HepG2 (cell line): ENCODE data around the gene CAB39. TPM values are rescaled to one million over a fixed set of nuclear protein-coding genes. Genes with fewer than 3 reads are reported as not detected.
A peak's percentile ranks its signal among the peaks of the same experiment; 100 is the strongest.

Source experiments
- ATAC-seq: fragments of 200-7000 bp; cut with Tn5 transposase; 3 replicates; pipeline ENCODE4 v1.9.1; 2020; ENCODE audit warnings: mild to moderate bottlenecking, moderate library complexity
- BruUV-seq: library from RNA; stranded (reverse); fragments of 400-500 nt; replicated peaks from 2 replicates; lab custom pipeline; 2021; lab: Mats Ljungman, UMichigan
- CTCF ChIA-PET: fragments of 300-600 bp; formaldehyde crosslinking; extraction: SDS; loops from one replicate; lab custom pipeline; 2021; ENCODE audit warnings: low total read pairs, inconsistent platforms, low intra/inter-chr PET ratio; lab: Yijun Ruan, JAX
- POLR2A ChIA-PET: fragments of 350-600 bp; sonication (Branson Sonifier 250); formaldehyde crosslinking; loops from one replicate; lab custom pipeline; 2020; ENCODE audit warnings: antibody characterized with exemption, inconsistent platforms; lab: Yijun Ruan, JAX
- DNase-seq: peaks from one replicate; pipeline ENCODE4 v3.0.0-alpha.2; 2015; ENCODE audit warnings: low spot score
- FAIRE-seq: peaks from 3 replicates; lab custom pipeline; 2011; peaks lifted over from hg19 to GRCh38; lab: Jason Lieb, UNC
- H2AFZ ChIP-seq: one replicate; pipeline ENCODE4 v1.6.1; 2011; ENCODE audit warnings: low read length, inconsistent platforms
- H3K27ac ChIP-seq: fragments of 300-600 bp; 3 replicates; pipeline ENCODE4 v1.8.0; 2011; ENCODE audit warnings: mixed run types, mild to moderate bottlenecking, mixed read lengths, low read length, inconsistent platforms; ENCODE audit not compliant: insufficient read depth; ENCODE audit errors: extremely low read length
- H3K27me3 ChIP-seq, 2 experiments: fragments of 200-600 bp in 1 of 2; 2 replicates in 1 of 2; 3 replicates in 1 of 2; pipeline versions ENCODE4 v1.6.0 to v1.8.0; 2011; ENCODE audit warnings: low read length in 2 of 2, mild to moderate bottlenecking in 2 of 2, moderate library complexity in 2 of 2, inconsistent platforms in 1 of 2; ENCODE audit not compliant: insufficient read depth in 2 of 2, control insufficient read depth in 1 of 2
- H3K36me3 ChIP-seq, 2 experiments: fragments of 200-600 bp in 1 of 2; replicated peaks in 1 of 2; 2 replicates in 1 of 2; 3 replicates in 1 of 2; pipeline versions ENCODE4 v1.5.1 to v1.8.0; 2011; ENCODE audit warnings: low read length in 2 of 2, inconsistent platforms in 1 of 2; ENCODE audit not compliant: insufficient read depth in 2 of 2, control insufficient read depth in 1 of 2
- H3K4me1 ChIP-seq: 2 replicates; pipeline ENCODE4 v1.5.1; 2012; ENCODE audit warnings: low read length, inconsistent platforms; ENCODE audit not compliant: insufficient read depth
- H3K4me2 ChIP-seq: 2 replicates; pipeline ENCODE4 v1.6.0; 2011; ENCODE audit warnings: low read depth, low read length, inconsistent platforms
- H3K4me3 ChIP-seq, 3 experiments: fragments of 200-600 bp in 1 of 3; sonication (generic), shearing (Covaris generic) in 1 of 3; replicated peaks in 1 of 3; 2 replicates each; pipeline ENCODE4 v1.5.1; 2011 to 2016; ENCODE audit warnings: low read length in 3 of 3, inconsistent platforms in 2 of 3, low read depth in 2 of 3, mild to moderate bottlenecking in 2 of 3, control low read depth in 1 of 3, mixed read lengths in 1 of 3; ENCODE audit not compliant: insufficient read depth in 1 of 3
- H3K79me2 ChIP-seq: one replicate; pipeline ENCODE4 v1.6.1; 2011; ENCODE audit warnings: low read length, inconsistent platforms; ENCODE audit not compliant: insufficient read depth
- H3K9ac ChIP-seq: 2 replicates; pipeline ENCODE4 v1.6.0; 2011; ENCODE audit warnings: mild to moderate bottlenecking, low read depth, low read length, inconsistent platforms; ENCODE audit not compliant: insufficient read depth
- H3K9me3 ChIP-seq: 2 replicates; pipeline ENCODE4 v1.5.1; 2012; ENCODE audit warnings: mild to moderate bottlenecking, low read length
- H4K20me1 ChIP-seq: 2 replicates; pipeline ENCODE4 v1.6.0; 2011; ENCODE audit warnings: inconsistent platforms, mild to moderate bottlenecking, low read length, moderate library complexity; ENCODE audit not compliant: insufficient read depth
- ARHGAP35 ChIP-seq: sonication (generic); formaldehyde crosslinking; IDR thresholded peaks from 2 replicates; pipeline ENCODE4 v1.9.0; 2022; ENCODE audit warnings: mild to moderate bottlenecking, inconsistent platforms, moderate library complexity, missing genetic modification reagents, borderline replicate concordance
- MEIS1 ChIP-seq: sonication (generic); formaldehyde crosslinking; IDR thresholded peaks from 2 replicates; pipeline ENCODE4 v1.9.0; 2021; ENCODE audit warnings: mild to moderate bottlenecking, missing genetic modification reagents, moderate library complexity, borderline replicate concordance
- POGZ ChIP-seq: sonication (generic); formaldehyde crosslinking; IDR thresholded peaks from 2 replicates; pipeline ENCODE4 v1.4.0; 2020; ENCODE audit warnings: mild to moderate bottlenecking, missing genetic modification reagents
- RAD21 ChIP-seq: fragments of 450-650 bp; formaldehyde crosslinking; IDR thresholded peaks from 2 replicates; pipeline ENCODE4 v1.5.0; 2020; ENCODE audit warnings: mild to moderate bottlenecking
- ZNF317 ChIP-seq: sonication (generic); formaldehyde crosslinking; IDR thresholded peaks from 2 replicates; pipeline ENCODE4 v1.5.0; 2020; ENCODE audit warnings: mild to moderate bottlenecking, missing genetic modification reagents
- ZNF564 ChIP-seq: sonication (generic); formaldehyde crosslinking; IDR thresholded peaks from 2 replicates; pipeline ENCODE4 v1.8.1; 2023; ENCODE audit warnings: mild to moderate bottlenecking, missing genetic modification reagents
- ZNF639 ChIP-seq: conservative IDR thresholded peaks from 2 replicates; pipeline ENCODE4 v1.6.1; 2018; ENCODE audit warnings: missing genetic modification reagents
- WGBS: methylation state at CpG from one replicate; pipeline ENCODE4 v1.1.6; 2017; ENCODE audit warnings: low lambda C conversion rate; 5-methylcytosine and 5-hydroxymethylcytosine counted together
- in situ Hi-C: cut with HindIII; loops from 2 replicates; pipeline ENCODE4 v1.10.0; 2017; ENCODE audit warnings: low pct_unique_long_range_greater_than_20kb; ENCODE audit not compliant: extremely low pct_ligation_motif_present
- intact Hi-C: fragments of 100-400 bp; cut with micrococcal nuclease; formaldehyde crosslinking; loops from one replicate; pipeline ENCODE4 v1.10.0; 2022; ENCODE audit not compliant: unreplicated experiment
- polyA plus RNA-seq, 8 experiments: library from polyadenylated mRNA; depleted of rRNA in 3 of 8; stranded (reverse) in 7 of 8; unstranded in 1 of 8; fragments of >200 nt; fragmentation: Illumina TruSeq in 4 of 8; extraction: Trizol in 4 of 8; gene quantifications; 2 replicates each; pipeline versions ENCODE4 v1.2.1 to v1.2.3, GENCODE V29; 2011 to 2016; ENCODE audit warnings: low read depth in 4 of 8, missing spikeins in 1 of 8, mixed read lengths in 1 of 8; ENCODE audit not compliant: insufficient read depth in 1 of 8
- total RNA-seq, 5 experiments: library from RNA; depleted of rRNA; stranded (reverse); fragments of >200 nt; fragmentation: Illumina TruSeq; extraction: Trizol; gene quantifications; 2 replicates each; pipeline ENCODE4 v1.2.3, GENCODE V29; 2016; ENCODE audit warnings: low read depth in 1 of 5
- TF ChIP-seq, protein P1 (sequence below): sonication (generic); formaldehyde crosslinking; IDR thresholded peaks from 2 replicates; pipeline ENCODE4 v1.4.0; 2020; ENCODE audit warnings: mild to moderate bottlenecking, missing genetic modification reagents, borderline replicate concordance
- TF ChIP-seq, protein P2 (sequence below): sonication (generic); formaldehyde crosslinking; IDR thresholded peaks from 2 replicates; pipeline ENCODE4 v1.5.0; 2020; ENCODE audit warnings: mild to moderate bottlenecking, missing genetic modification reagents, moderate library complexity

The CAB39 gene
- total and polyA plus RNA-seq, 2 of the 13 experiments (the other 11 are each of a cell fraction or from before 2014, with no cell fraction given), result 19.3 to 45.3 TPM

DNA sequence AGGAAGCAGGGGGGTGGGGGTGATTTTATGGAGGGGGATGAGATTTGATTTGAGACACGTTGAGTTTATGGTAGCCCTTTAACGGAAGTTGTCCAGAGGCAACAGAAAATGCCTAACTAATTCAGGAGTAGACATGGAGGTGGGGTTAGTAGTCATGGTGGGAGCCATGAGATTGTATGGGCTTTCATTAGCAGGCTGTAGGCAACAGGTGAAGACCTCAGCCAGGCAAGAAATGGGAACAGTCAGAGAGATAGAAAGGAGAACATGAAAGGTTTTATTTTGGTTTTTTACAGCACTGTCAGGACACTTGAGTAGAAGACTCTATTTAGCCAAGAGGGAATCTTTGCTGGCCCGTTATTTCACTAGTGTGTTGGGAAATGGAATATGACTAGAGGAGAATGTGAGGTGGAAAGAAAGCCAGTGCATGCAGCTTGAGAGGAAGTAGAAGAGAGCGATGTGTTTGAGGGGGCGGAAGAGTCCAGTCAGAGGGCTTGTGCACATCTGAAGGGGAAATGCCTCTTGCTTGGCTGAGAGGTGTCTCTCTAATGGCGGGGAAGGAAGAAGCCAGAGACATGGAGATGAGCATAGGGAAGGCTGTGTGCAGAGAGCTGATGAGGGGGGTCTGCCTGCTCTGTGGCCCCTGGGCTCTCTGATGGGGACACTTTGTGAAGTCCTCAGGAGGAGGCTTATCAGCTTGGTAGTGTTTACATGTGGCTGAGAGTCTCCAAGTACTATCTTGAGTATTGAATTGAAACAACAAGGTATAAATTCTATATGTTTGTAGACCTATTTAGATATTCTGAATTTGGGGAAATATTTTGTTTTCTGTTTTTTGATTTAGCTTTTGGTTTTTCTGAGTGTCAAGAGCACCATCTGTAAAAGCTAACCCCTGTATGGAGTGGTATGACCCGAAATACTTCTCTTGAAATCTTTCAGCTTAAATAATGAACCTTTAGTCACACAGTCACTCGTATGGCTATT lies 85.2 kb downstream of the CAB39 start (continued):
- TF ChIP-seq POGZ (CRISPR knock-in tag), result no peak

DNA sequence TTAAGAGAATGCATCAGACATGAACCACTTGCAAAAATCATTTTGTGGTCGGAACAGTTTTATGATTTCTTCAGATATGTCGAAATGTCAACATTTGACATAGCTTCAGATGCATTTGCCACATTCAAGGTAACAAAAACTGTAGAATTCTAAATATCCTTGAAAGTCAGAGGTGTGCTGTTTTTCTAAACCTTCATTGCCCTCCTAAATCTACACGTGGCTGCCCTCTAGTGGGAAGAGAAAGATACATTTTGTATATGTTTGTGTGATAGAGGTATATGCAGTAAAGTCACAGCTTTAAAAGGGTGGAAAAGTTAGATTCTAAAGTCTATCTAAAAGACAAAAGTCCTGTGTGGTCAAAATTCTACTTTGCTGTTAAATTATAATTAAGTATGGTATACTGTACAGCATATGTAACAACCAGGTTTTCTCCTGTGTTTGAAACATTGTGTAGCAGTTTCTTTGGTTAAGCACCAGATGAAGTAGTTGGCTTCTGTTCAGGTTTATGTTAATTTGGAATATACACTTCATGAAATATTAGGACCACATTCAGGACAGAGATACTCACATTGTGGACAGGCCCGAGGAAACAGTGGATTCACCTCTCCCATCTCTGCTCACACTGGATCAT lies 86.2 kb downstream of the CAB39 start:
- ChIA-PET CTCF (interaction anchor here (0.7 to 1.5 kb wide), 4 partner anchors 60 to 118 kb away, joined by 3 to 5 read pairs (median 4); partner anchors contain the start of gene CAB39), POLR2A (interaction anchor here (0.7 kb wide), 1 partner anchor 85 kb away, joined by 3 read pairs; no protein-coding TSS in a partner anchor)
- 44% methylated on average over 4 of the region's 4 CpGs for WGBS
- FAIRE-seq, result no peak
- Histone ChIP-seq H3K9ac (no peak overlapping the region), H3K9me3 (no peaks in the 10 kb centered on the region), H3K79me2 (no peaks in the 10 kb centered on the region), H3K4me3 (no peak overlapping the region), H3K4me2 (no peak overlapping the region), H3K27me3 (no peaks in the 10 kb centered on the region), H3K27ac (no peak overlapping the region), H3K36me3 (peaks cover 8 to 37% of the 10 kb centered on the region in 2 experiments), H2AFZ (no peak overlapping the region), H4K20me1 (0 out of 2 replicates have a peak, but pooled peaks cover 3% of the 10 kb centered on the region), H3K4me1 (no peaks in the 10 kb centered on the region)
- intact Hi-C loops, result loop anchor here (1.0 to 10.0 kb wide), 3 partner anchors 87 to 164 kb away; partner anchors contain the start of gene CAB39
- in situ Hi-C loops, result no loop called here
- peak; percentile 63 for DNase-seq
- no TSS peak for BruUV-seq
- ATAC-seq, result peak; percentile 81
- TF ChIP-seq MEIS1 (CRISPR knock-in tag), result no peak
- TF ChIP-seq ZNF639 (CRISPR knock-in tag), result no peak
- TF ChIP-seq ZNF317, result 0 out of 2 replicates have a peak, but pooled peaks have one; percentile 21
- no peak for TF ChIP-seq ZNF564 (CRISPR knock-in tag)
- no peak for TF ChIP-seq ARHGAP35
- TF ChIP-seq, protein P1, sequence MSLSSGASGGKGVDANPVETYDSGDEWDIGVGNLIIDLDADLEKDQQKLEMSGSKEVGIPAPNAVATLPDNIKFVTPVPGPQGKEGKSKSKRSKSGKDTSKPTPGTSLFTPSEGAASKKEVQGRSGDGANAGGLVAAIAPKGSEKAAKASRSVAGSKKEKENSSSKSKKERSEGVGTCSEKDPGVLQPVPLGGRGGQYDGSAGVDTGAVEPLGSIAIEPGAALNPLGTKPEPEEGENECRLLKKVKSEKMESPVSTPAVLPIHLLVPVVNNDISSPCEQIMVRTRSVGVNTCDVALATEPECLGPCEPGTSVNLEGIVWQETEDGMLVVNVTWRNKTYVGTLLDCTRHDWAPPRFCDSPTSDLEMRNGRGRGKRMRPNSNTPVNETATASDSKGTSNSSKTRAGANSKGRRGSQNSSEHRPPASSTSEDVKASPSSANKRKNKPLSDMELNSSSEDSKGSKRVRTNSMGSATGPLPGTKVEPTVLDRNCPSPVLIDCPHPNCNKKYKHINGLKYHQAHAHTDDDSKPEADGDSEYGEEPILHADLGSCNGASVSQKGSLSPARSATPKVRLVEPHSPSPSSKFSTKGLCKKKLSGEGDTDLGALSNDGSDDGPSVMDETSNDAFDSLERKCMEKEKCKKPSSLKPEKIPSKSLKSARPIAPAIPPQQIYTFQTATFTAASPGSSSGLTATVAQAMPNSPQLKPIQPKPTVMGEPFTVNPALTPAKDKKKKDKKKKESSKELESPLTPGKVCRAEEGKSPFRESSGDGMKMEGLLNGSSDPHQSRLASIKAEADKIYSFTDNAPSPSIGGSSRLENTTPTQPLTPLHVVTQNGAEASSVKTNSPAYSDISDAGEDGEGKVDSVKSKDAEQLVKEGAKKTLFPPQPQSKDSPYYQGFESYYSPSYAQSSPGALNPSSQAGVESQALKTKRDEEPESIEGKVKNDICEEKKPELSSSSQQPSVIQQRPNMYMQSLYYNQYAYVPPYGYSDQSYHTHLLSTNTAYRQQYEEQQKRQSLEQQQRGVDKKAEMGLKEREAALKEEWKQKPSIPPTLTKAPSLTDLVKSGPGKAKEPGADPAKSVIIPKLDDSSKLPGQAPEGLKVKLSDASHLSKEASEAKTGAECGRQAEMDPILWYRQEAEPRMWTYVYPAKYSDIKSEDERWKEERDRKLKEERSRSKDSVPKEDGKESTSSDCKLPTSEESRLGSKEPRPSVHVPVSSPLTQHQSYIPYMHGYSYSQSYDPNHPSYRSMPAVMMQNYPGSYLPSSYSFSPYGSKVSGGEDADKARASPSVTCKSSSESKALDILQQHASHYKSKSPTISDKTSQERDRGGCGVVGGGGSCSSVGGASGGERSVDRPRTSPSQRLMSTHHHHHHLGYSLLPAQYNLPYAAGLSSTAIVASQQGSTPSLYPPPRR (CRISPR knock-in tag), result no peak
- TF ChIP-seq, protein P2, sequence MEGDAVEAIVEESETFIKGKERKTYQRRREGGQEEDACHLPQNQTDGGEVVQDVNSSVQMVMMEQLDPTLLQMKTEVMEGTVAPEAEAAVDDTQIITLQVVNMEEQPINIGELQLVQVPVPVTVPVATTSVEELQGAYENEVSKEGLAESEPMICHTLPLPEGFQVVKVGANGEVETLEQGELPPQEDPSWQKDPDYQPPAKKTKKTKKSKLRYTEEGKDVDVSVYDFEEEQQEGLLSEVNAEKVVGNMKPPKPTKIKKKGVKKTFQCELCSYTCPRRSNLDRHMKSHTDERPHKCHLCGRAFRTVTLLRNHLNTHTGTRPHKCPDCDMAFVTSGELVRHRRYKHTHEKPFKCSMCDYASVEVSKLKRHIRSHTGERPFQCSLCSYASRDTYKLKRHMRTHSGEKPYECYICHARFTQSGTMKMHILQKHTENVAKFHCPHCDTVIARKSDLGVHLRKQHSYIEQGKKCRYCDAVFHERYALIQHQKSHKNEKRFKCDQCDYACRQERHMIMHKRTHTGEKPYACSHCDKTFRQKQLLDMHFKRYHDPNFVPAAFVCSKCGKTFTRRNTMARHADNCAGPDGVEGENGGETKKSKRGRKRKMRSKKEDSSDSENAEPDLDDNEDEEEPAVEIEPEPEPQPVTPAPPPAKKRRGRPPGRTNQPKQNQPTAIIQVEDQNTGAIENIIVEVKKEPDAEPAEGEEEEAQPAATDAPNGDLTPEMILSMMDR (CRISPR knock-in tag), result peak; percentile 82
- TF ChIP-seq RAD21 (CRISPR knock-in tag), result peak; percentile 48; the same call in 1 of the 2 replicates
